A204.1 (cell line): ENCODE measurements around the gene OR10T2.
"Not testable (repeated sequence)": the region's sequence is repeated elsewhere in the genome, so short reads cannot be mapped to it uniquely, and the experiment has no call there.

Experiments used
- FAIRE-seq: peaks from 2 replicates; lab custom pipeline; 2012; peaks lifted over from hg19 to GRCh38; lab: Jason Lieb, UNC

Gene OR10T2

DNA sequence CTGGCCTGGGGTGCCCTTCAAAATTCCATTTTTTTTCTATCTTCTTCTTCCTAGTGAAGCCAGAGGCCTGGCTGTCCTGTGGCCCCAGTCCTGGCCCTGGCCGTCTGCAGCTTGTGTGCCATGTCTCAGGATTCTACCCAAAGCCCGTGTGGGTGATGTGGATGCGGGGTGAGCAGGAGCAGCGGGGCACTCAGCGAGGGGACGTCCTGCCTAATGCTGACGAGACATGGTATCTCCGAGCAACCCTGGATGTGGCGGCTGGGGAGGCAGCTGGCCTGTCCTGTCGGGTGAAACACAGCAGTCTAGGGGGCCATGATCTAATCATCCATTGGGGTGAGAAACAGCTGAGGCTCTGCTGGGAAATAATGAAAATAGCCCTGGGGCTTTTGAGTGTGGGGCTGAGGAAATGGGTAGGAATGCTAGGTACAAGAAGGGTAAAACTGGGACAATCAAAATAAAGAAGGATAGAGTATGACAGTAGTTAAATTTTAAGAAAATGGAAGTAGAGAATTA, 43.4 kb downstream of the OR10T2 start:
- no peak for FAIRE-seq

GRCh38 chr1:158354255-158354654, 45.0 kb downstream of the OR10T2 start:
- FAIRE-seq = no peak

DNA sequence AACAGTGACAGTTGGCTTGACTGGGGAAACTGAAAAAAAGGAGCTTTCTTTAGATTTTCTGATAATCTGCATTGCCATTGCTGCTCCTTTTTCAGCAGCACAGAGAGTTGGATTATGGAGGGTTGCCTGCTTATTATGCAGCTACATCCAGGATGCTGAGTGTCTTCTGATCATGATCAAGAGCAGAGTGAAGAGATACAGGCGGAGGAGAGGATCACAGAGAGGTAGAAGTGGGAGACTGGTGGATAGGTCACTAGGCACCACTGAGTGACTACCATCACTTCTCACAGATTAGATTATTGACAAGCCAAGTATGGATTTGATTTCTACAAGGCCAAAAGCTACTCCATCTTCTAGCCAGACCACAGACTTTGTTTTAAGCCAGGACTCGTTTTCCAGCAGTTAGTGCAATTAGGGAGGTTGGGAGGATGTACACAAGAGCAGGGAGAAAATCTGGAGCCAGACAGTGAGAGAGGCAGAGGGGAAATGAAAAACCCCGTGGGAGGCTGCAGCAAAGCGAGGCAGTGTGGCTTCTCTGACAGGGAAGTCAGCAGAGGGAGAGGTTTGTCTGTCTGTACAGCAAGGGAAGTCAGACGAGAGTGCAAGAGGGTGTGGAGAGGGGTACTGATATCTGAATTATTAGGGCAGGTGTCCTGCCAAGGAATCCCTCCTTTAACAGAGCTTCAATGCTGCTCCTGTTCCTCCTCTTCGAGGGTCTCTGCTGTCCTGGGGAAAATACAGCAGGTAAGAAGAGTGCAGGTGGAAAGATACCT, 45.8 kb downstream of the OR10T2 start, which contains the start of gene CD1E:
TSS of gene CD1E (plus strand) at position 592 of the 773 bp plus-strand sequence. CDS start at position 687, 95 bp downstream.
- FAIRE-seq = no peak

DNA sequence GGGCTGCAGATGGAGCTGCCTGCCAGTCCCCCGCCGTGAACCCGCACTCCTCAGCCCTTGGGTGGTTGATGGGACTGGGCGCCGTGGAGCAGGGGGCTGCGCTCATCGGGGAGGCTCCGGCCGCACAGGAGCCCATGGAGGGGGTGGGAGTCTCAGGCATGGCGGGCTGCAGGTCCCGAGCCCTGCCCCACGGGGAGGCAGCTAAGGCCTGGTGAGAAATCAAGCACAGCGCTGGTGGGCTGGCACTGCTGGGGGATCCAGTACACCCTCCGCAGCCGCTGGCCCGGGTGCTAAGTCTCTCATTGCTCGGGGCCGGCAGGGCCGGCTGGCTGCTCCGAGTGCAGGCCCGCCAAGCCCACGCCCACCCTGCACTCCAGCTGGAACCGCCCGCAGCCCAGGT, 50.3 kb downstream of the OR10T2 start:
- not testable (repeated sequence) for FAIRE-seq
